NCI-H1092 (cell line): ENCODE measurements around the gene MED31.
A peak's percentile ranks its signal among the peaks of the same experiment; 100 is the strongest.
"Not testable (repeated sequence)": the region's sequence is repeated elsewhere in the genome, so short reads cannot be mapped to it uniquely, and the experiment has no call there.

Source experiments
- DNase-seq: peaks from one replicate; lab custom pipeline; 2025; lab: John Stamatoyannopoulos, UW

The MED31 gene

GRCh38 chr17:6677158-6677831 lies 25.9 kb upstream of the MED31 start:
- no peak for DNase-seq

DNA sequence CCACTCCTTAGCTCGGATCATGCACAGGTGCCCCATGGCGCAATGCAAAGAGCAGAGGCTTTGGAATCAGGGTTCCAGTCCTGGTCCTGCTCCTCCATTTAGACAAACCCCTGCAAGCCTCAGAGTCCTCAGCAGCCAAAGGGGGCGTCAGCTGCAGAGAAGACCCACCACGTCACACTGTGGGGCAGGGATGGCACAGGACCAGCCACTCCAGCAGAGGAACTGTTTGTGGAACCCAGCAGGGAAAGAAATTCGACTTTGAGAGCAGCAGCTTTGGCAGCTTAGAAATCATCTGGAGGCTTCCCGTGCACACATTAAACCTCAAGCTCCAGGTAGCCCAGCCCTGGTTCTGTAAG lies 25.4 kb upstream of the MED31 start:
- no peak for DNase-seq

DNA sequence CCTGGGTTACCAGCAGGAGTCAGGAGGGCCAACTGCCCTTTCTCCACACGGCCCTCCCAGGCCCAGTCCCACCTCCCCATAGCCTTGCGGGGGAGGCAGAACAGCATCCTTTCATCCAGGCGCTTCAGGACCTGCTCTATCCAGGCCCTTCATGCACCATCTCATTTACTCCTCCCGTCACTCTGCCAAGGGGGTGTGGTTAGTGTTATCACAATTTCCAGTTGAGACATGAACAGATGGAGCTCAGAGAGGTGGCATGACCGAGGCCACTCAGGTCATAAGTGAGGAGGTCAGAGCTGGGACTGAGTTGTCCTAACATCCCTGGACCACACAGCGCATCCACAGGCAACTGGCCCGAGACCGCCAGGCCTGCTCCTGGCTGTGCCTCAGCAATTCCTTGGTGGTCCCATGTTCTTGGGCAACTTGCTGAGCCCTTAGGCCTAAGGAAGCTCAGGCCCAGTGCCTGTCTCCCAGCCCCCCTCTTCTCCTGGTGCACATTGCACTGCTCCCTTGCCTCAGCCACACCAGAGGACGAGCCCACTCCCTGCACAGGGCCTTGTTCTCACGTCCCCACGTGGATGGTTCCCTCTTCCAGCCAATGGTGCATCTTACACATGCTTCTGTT lies 23.9 kb upstream of the MED31 start:
- DNase-seq: no peak

DNA sequence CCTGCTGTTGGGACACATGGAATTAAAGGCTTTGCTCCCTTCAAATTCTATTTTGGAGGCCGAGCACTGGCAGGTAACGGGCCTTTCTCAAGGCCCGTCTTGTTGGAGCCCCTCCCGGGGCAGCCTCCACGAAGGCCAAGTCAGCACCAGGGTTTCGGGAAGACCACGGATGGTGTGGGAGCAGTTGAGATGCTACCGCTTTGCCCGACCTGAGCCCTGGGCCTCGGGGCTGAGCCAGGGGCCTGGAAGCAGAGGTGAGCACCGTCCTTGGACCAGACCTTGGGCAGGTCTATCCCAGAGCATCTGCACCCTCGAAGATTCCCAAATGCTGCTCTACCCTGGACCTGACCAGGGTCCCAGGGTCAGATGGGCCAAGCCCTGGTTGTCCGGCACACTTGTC lies 23.2 kb upstream of the MED31 start:
- DNase-seq: no peak

DNA sequence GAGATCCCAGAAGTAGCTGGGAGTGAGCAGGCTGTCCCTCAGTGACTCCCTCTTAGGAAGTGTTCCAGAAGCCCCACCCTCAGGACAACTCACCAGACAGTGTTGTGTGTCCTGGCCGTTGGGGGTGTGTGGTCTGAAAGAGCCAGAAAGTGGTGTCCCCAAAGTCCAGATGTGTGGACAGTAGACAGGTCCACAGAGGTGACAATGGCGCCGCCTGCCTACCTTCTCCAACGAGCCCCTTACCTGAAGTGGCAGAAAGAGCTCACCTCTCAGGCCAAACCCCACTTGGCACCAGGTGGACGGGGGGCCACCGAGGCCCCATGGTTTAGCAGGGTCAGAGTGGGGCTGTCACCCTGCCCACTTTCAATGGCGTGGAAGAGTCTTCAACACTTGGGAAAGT lies 20.0 kb upstream of the MED31 start:
- no peak for DNase-seq

DNA sequence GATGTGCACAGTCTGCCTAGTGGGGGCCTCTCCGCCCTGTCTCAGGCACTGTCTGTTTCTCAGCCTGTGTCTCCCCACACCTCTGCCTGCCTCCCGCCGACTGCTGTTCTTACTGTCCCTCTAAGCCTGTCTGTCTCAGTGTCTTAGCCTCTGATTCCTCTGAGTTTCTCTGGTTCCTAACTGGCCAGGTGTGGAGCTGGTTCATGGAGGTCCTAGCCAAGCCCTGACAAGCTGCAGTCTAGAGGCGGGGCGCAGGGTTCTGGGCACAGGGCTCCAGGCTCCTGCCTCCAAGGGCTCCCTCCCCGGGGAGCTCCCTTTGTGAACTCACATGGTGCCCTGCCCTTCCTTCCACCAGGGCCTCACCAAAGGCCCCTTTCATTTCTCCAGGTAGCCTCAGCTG lies 19.6 kb upstream of the MED31 start:
- DNase-seq: no peak

GRCh38 chr17:6670571-6670970 lies 19.2 kb upstream of the MED31 start:
- DNase-seq: no peak

GRCh38 chr17:6669479-6670212 lies 18.2 kb upstream of the MED31 start:
- DNase-seq: no peak

- no peak for DNase-seq
These were observed 17.5 kb upstream of the MED31 start for GRCh38 chr17:6668727-6669425.

GRCh38 chr17:6668219-6668618 lies 16.8 kb upstream of the MED31 start:
- DNase-seq: no peak

- no peak for DNase-seq
These were observed 16.1 kb upstream of the MED31 start for GRCh38 chr17:6667516-6667915.

DNA sequence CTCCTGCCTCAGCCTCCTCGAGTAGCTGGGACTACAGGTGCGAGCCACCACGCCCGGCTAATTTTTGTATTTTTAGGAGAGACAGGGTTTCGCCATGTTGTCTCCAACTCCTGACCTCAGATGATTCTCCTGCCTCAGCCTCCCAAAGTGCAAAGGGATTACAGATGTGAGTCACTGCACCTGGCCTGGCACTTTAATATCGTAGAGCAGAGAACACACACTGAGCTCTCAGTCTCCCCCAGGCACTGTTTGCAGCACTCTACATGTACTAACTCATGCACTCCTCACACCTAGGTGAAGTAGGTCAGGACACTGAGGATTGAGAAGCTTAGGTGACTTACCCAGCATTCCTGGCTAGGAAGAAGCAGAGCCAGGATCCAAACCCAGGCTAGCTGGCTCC lies 15.2 kb upstream of the MED31 start:
- DNase-seq: no peak

- peak; percentile 25 for DNase-seq
These were observed 14.7 kb upstream of the MED31 start for GRCh38 chr17:6666077-6666521.

DNA sequence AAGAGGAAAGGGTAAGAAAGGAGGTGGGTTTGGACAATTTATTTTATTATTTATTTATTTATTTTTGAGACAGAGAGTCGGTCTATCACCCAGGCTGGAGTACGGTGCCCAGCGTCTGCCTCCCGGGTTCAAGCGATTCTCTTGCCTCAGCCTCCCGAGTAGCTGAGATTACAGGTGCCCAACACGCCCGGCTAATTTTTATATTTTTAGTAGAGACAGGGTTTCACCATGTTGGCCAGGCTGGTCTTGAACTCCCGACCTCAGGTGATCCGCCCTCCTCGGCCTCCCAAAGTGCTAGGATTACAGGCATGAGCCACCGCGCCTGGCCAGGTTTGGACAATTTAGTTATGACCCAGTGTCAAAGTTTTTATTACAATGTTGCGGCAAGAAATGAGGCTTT lies 11.8 kb upstream of the MED31 start:
- DNase-seq: not testable (repeated sequence)

DNA sequence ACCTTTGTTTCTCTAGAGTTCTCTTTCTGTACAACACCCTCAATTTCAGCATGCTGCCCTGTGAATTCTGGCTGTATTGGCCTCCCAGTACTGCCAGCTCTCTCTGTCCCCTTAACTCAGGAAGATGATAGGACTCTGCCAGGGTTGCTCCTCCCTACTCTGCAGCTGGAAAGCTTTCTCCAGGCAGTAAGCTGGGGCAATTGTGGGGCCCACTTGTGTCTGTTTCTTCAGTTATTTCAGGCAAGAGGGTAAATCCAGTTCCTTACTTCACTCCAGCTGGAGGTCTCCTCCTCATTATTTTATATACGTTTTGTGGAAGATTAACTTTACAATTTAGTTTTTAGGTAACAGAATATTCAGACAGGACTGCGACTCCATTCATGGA lies 10.1 kb upstream of the MED31 start:
- DNase-seq: no peak

GRCh38 chr17:6660805-6661463 lies 9.5 kb upstream of the MED31 start:
- DNase-seq: no peak

DNA sequence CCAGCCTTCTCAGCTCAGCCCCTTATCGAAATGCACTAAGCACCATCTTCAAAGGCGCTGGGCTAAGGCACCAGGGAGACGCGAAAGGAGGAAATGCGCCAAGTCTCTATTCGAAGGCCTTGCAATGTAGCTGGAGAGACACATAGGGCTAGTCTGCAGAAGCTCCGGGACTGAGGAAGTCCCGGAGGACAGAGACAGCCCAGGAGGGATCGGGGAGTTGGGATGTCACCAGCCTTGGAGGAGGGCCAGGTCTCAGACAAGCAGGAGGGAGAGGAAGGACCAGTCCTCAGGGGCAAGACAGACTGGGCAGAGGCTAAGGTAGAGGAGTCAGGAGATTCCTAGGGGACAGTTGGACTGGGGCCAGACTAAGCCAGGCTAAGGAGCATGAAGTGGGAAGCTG lies 8.7 kb upstream of the MED31 start:
- DNase-seq: no peak

- not testable (repeated sequence) for DNase-seq
These were observed 7.0 kb upstream of the MED31 start for GRCh38 chr17:6658411-6658810.

DNA sequence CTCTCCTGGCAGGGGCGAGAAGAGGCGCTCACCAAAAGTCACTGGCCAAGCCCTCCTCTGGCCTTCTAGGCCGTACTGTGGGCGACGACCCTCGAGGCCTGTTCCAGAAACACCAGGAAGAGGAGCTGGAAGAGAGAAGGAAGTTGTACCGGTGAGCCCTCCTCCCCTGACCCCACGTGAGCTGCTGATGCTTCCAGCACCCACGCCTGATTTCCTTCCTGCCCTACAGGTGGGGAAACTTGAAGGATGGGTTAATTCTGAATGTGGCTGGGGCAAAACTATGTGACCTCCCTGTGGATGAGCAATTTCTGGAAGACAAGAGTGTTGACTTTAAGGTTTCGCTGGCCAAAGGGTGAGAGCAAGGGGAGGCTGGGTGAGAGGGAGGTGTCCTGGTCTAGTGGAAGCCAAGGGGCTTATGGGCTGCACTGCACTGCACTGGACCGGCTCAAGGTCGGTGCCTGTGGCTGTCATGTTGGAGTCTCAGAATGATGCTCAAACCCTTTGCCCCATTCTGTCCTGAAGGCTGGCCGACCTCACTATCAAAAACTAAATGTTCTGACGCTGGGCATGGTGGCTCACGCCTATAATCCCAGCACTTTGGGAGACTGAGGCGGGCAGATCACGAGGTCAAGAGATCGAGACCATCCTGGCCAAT lies 6.4 kb upstream of the MED31 start:
- DNase-seq: no peak

GRCh38 chr17:6656797-6657632 lies 5.6 kb upstream of the MED31 start:
- DNase-seq: not testable (repeated sequence)
